NCI-H748 treated with DMSO at 0.1 percent for 48 hours (cell line): ENCODE results near the gene MRPL14.

Experiments
- DNase-seq: peaks from one replicate; lab custom pipeline; 2025; lab: John Stamatoyannopoulos, UW

The MRPL14 gene

DNA sequence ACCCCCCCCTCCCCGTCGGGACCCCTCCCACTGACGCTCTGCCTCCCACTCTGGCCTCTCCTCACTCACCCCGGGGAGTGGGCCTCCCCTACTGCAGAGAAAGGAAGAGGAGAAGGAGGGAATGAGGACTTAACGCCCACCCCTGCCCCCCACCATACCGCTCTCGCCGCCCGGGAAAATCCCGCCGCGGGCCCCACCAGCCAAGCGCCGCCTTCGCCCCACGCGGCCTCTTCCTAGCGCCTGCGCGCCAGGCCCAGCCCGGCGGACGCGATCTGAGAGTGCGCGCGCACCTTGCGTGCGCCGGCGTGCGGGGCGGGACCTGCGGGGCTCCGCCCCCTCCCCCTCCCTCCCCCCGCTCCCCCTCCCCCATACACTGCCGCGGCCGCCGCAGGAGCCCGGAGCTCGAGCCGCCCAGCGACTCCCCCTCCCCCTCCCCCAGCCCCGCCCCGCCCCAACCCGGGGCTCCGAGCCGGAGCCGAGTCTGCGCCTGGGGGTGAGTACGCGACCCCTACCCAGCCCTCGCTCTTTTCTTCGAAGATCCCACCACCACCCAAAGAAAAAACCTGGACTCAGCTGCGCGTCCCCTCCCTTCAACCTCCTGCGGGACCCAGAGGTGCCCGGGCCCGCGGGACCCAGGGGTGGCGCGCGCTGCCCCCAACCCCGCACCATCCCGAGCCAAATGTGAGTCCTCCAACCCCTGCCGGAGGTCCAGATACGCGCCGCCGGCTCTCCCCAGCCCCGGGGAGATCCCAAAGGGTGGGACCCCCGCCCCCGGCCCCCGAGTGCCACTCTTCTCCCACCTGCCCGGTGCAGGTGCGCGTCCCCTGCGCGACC lies at the start of gene MRPL14, which contains the start of gene TMEM63B:
Gene MRPL14 (minus strand): TSS at position 267 of the 834 bp plus-strand sequence. CDS start 10,841 bp downstream, outside the sequence.
Gene TMEM63B (plus strand): TSS at position 369 of the 834 bp plus-strand sequence. CDS start 7,031 bp downstream, outside the sequence.
- peak; percentile 66 for DNase-seq

DNA sequence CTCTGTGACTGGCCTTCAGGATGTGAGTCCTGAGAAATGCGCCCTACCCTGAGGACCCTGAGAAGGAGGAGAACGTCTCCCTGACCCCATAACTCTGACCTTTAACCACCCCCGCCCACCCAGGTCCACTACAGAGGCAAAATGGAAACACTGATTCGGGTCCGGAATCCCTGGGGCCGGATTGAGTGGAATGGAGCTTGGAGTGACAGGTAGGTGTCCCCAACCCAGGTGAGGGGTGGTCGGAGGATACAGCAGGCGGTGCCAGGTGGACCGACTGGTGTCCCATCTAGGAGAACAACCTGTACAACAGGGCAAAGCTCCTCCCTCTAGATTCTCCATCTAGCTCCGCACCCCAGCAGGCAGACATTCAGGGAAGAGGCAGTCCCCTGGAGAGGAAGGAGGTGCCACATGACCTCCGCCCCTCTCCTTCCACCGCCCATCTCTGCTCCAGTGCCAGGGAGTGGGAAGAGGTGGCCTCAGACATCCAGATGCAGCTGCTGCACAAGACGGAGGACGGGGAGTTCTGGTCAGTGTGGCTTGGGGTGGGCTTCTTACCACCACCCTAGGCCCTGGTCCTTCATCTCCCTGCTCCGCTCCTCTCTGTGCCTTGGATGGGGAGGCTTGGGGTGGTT lies 49.0 kb upstream of the MRPL14 start:
- DNase-seq: no peak

DNA sequence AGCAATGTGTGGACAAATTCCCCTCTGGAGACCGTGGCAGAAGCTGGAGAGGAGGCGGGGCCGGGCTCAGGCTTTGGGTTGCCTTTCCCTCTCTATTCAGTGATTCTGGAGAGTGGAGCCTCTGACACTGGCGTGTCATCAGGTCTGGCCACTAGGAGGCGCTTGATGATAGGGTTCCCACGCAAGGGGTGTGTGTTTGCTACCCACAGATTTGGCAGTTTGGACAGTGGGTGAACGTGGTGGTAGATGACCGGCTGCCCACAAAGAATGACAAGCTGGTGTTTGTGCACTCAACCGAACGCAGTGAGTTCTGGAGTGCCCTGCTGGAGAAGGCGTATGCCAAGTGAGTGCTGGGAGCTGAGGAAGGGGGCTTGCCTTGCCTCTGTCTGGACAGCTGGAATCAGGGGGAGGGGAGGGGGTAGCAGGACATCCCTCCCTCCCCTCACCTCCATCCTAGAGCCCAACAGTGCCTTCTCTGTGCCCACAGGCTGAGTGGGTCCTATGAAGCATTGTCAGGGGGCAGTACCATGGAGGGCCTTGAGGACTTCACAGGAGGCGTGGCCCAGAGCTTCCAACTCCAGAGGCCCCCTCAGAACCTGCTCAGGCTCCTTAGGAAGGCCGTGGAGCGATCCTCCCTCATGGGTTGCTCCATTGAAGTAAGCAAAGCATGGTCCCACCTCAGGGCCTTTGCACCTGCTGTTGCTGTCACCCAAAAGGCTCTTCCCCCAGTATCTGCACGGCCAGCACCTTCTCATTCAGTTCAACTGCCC lies 45.7 kb upstream of the MRPL14 start:
- DNase-seq: peak; percentile 82

DNA sequence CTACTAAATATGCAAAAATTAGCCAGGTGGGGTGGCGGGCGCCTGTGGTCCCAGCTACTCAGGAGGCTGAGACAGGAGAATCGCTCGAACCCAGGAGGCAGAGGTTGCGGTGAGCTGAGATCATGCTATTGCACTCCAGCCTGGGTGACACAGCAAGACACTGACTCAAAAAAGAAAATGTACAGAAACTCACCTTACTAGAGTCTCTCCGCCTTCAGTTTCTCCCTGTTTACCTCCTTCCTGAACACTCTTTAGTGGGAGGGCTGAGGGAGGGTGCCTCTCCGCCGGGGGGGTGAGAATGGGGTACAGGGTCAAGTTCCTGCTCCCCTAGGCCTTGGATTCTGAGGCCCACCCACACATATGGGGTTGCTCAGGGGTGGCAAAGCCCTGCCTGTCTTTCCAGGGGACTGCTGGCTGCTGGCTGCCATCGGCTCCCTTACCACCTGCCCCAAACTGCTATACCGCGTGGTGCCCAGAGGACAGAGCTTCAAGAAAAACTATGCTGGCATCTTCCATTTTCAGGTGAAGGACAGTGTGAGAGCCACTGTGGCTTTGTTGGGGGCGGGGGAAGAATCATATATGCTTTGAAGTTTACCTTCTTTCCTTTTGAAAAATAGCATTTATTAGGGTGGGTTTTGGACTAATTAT lies 44.8 kb upstream of the MRPL14 start:
- no peak for DNase-seq

DNA sequence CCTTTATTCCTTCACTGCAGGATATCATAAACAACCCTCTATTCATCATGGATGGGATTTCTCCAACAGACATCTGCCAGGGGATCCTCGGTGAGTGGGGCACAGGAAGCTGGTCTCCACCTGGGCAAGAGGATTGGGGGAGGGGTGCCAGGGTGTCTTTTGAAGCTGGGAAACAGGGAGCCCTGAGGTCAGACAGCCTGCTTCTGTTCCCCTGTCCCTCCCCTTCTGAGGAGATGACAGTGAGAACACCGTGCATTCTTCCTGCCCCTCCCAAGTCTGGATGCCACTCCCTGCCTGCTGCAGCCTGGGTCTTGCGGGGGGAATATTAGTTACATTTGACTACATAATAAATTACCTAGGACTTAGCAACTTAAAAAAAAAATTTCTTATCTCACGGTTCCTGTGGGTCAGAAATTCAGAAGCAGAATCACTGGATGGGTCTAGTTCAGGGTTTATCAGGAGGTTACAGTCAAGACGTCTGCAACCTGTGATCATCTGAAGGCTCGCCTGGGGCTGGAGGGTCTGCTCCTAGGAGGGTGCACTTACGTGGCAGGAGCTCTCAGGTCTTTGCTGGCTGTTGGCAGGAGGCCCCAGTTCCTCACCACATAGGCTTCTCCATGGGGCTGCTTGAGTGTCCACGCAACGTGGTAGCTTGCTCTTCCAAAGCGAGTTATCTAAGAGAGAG lies 42.8 kb upstream of the MRPL14 start:
- DNase-seq: no peak

DNA sequence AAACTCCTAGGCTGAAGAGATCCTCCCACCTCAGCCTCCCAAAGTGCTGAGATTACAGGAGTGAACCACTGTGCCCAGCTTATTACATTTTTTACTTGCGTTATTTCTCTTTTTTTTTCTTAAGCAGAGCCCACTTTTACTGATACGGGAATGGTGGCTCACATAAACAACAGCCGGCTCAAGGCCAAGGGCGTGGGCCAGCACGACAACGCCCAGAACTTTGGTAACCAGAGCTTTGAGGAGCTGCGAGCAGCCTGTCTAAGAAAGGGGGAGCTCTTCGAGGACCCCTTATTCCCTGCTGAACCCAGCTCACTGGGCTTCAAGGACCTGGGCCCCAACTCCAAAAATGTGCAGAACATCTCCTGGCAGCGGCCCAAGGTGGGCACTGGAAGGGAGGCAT lies 41.9 kb upstream of the MRPL14 start:
- no peak for DNase-seq

DNA sequence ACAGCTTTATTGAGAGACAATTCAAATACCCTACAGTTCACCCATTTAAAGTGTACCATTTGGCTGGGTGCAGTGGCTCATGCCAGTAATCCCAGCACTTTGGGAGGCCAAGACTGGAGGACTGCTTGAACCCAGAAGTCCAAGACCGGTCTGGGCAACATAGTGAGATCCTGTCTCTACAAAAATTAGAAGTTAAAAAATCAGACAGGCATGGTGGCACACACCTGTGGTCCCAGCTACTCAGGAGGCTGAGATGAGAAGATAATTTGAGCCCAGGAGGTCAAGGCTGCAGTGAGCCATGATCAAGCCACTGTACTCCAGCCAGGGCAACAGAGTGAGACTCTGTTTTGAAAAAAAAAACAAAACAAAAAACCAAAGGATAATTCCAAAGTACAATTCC lies 40.3 kb upstream of the MRPL14 start:
- DNase-seq: no peak

DNA sequence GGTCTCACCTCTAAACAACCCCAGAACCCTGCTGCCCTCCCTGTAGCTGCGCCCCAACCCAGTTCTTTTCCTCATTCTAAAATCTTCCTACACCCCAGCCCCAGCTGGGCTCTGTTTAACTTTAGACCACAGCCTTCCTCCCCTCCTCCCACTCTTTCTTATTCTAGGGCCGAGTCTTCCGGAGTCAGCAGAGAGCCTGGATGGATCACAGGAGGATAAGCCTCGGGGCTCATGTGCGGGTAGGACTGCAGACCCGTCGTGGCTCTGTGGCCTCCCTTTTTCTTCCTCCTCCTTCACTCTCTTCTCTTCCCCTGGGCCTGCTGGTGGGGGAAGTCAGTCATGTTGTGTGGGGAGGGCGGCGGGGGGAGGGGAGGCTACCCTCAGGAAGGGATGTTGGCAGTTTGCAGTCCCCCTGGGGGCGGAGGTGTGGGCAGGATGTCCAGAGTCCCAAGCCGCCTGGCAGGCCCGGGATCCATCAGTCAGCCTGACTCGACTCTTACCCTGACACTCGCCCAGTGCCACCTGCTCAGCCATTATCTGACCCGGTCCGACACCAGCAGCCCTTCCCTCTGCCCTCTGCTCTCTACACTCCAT lies 39.4 kb upstream of the MRPL14 start:
- no peak for DNase-seq

DNA sequence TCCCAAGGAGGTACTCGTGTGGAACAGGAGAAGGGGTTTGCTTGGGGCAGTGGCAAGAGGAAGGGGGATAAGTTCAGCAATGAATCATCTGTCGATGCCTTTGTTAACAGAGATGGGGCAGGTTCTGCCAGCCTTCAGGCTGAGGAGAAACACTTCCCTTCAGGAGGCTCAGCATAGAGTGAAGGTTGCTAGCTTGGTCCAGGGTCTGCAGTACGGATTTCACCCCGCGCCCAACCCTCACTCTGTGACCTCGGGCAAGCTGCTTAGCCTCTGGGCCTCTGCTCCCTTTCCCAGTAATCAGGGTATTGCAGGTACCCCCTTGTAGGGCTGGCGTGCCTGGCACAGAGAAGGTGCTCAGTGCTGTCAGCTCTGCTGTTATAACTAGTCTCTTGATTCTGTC lies 38.9 kb upstream of the MRPL14 start:
- DNase-seq: no peak

DNA sequence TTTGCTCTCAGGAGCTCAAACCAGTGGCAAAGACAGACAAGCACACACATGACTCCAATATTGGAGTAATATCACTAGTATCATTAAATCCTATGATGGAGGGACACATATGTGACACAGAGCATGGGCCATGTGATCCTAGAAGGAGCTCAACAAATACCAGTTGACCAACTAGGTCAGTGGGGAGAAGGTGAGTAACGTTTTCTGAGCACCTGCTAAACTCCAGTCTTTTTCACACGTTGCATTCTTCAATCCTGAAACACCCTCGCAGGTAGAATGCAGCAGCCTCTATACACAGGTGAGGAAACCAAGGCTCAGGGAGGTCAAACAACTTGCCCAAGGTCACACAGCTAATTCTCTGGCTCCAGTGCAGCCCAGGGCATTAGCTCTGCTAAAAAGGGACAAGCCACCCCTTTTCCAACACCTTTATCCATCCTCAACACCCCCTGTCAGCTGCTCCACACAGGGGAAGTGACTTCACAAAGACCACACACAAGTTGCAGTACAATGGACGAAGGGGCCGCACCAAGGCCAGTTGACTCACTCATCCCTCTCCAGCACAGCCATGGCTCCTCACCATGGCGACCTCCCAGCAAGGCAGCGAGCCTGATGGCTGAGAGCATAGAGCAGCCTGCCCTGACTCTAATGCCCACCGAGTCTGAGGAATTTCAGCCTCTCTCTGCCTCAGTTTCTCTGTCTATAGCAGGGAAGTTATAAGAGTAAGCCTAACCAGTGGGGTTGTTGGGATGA lies 35.8 kb upstream of the MRPL14 start:
- DNase-seq: no peak

DNA sequence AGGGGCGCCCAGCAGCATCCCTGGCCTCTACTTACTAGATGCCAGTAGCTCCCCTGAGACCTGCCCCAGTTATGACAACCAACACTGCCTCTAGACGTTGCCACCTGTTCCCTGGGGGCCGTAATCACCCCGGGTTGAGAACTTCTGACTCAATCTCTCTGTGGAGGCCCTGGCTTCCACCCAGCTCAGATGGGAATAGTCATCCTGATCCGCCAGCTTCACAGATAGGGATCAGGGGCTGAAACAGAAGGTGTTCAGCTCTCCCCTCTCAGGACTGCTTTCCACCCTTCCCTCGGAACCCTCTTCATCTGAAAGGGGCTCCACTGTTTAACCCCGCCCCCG lies 34.7 kb upstream of the MRPL14 start:
- no peak for DNase-seq

DNA sequence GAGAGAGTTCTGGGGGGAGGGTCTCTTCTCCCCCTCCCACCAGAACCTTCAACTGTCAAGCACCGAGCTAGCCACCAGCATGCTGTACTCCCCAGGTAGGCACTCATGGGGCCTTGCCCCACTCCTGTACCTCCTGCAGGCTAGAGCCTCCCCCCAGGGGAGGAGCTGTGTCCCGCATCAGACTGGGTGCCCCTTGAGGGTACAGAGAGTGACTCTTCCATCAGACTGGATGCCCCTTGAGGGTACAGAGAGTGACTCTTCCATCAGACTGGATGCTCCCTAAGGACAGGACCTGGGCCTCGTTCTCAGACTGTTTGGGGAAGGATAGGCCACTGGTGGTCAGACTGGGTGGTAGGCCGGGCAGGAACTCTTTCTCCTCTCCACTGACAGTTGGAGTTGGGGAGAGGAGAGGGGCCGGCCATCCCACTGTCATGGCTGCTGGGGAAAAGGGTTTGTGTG lies 31.5 kb upstream of the MRPL14 start, which contains the start of gene CAPN11:
Gene CAPN11 (plus strand): TSS at position 51 of the 459 bp plus-strand sequence. CDS start 29 bp downstream, at position 80.
- no peak for DNase-seq

DNA sequence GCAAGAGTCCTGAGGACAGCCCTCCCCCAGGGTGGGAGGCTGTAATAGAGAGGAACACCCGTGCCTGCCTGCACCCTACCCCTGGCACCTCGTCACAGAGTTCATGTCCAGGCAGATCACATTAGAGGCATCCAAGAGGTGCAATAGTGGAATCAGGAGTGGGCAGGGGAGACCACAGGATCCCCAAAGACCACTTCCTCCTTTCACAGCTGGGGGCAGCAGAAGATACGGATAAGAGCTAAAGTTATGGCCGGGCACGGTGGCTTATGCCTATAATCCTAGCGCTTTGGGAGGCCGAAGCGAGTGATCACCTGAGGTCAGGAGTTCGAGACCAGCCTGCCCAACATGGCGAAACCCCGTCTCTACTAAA lies 29.9 kb upstream of the MRPL14 start:
- DNase-seq: no peak

DNA sequence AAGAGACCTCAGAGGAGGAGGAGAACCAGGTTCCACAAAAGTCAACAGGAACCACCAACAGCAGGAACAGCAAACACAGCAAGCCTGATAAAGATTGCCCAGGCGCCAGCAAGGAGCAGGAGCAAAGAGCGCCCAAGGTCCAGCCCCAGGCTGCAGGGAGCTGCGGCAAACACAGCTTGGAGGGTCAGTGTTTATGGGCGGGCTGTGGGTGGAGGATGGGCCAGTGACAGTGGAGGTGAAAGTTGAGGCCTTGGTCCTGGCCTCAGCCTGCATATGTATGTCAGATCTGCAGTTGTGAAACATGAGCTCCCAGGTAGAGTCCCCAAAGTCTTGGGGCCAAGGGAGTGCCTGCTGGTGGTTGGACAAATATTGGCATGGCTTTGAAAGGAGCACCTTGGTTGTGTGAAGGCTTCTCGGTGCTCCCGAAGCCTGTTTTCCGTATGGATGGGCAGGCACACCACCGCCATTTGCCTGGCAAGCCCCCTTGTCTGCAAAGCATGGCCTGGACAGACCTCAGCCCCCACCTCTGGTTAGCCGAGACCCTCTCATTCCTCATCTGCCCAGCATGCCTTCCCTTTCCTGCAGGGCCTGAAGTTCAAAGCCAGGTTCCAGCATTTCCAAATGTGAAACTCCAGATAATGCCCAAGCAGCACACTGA lies 29.4 kb upstream of the MRPL14 start:
- DNase-seq: no peak

DNA sequence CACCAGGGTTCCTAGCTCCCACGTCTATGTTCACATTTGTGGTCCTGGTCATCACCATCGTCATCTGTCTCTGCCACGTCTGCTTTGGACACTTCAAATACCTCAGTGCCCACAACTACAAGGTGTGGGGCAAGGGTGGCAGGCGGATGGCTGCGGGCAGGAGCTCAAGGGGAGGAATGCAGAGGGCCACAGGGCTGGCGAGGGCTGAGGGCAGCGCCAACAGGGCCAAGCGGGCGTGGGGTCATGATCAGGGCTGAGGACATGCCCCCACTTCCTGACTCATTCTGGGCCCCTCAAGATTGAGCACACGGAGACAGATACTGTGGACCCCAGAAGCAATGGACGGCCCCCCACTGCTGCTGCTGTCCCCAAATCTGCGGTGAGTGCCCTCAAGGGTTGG lies 26.8 kb upstream of the MRPL14 start:
- no peak for DNase-seq

DNA sequence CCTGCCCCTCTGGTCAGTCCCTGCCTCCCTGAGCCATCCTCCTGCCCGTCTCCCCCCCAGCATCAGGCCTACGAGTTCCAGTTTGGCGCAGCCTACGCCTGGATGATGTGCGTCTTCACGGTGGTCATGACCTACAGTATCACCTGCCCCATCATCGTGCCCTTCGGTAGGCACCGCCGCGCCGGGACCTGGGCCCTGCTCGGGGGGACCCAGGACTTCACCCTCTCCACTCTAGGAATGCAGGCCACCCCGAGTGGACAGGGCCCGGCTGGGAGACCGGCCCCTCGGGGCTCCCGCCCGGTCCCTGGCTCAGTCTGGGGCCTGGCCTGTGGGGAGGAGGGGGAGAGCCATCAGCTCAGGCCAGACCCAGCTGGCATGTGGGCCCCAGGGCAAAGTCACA lies 25.3 kb upstream of the MRPL14 start:
- no peak for DNase-seq

DNA sequence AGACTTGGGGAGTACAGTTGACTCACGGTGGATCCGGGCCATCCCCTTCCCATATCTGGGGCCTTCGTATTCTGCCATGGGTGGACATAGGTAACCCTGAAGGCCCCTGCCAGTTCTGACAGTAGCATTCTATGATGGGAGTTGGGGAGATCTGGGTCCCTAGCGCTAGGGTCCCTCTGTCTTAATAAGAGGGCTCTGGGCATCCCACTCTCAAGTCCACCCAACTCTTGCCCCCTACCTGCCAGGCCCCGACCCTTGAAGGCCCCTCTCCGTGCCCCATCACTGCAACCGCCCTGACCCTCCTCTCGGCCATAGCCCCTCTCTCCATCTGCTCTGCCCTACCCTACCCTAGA lies 24.8 kb upstream of the MRPL14 start:
- no peak for DNase-seq

DNA sequence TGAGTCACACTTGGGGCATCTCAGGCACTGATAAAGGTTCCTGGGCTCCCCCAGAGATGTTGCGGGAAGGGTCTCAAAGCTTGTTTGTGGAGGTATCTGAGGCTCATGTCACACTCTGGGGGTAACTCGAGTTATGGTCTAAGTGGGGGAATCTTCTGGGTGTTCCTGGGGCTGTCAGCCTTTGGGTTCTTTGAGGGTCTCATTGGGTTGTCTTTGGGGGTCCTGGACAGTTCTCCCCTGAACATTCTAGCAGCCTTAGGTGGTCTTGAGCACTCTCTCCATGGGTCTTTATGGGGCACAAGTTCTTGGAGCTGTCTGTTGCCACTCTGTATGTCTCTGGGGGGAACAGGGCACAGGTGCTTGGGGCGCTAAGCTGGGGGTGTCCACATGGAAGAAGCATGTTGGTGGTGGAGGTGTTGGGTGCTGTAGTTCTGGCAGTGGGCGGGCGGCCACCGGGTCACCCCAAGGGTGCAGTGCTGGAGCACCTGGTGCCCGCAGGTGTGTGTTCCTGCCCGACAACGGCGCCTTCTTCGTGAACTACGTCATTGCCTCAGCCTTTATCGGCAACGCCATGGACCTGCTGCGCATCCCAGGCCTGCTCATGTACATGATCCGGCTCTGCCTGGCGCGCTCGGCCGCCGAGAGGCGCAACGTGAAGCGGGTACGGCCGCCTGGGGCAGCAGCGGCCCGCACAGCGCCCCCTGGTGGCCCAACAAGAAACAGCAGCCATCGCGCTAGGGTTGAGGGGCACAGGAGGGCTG lies 24.3 kb upstream of the MRPL14 start:
- DNase-seq: peak; percentile 39

DNA sequence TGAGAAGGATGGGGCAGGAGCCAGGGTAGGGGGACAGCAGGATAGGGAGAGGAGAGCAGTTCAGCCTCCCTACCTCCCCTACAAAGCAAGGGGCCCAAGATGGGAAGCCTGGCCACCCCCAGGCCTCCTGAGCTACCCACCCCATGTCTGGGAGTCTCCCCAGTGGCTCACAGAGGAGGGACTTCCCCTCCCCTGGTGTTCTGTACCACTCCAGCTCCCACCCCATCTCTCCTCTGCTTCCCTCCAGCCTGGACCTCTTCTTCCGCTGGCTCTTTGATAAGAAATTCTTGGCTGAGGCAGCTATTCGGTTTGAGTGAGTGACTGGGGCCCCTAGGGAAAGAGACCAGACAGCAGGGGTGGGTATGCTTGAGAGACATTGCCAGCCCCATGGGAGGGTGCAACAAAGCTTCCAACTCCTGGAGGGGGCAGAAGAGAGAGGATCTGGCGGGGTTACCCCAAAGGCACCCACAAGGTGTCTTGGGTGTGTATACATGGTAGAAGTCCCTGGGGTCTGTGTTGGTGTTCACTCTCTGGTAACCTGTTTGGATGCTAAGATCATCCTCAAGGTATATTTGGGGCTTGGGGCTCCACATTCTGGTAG lies 23.2 kb upstream of the MRPL14 start:
- no peak for DNase-seq
